ENCODE measurements around the gene COL6A5. TPM values are rescaled to one million over a fixed set of nuclear protein-coding genes. Genes with fewer than 3 reads are reported as not detected.

The COL6A5 gene
- total and polyA plus RNA-seq, 2 experiments from 2014 or later, result 0.03 to 0.05 TPM

GRCh38 chr3:130412991-130413560 lies 67.6 kb downstream of the COL6A5 start (continued):
- TF ChIP-seq CREB1 (CRISPR knock-in tag; IDR thresholded peaks at IDR 0.05; ENCODE audit: low read depth), result no peak
- no peak for TF ChIP-seq EZH2 (IDR thresholded peaks at IDR 0.05; ENCODE audit: low read depth, unreplicated experiment)
- no peak for TF ChIP-seq NANOG (IDR thresholded peaks at IDR 0.05; ENCODE audit: borderline replicate concordance)

DNA sequence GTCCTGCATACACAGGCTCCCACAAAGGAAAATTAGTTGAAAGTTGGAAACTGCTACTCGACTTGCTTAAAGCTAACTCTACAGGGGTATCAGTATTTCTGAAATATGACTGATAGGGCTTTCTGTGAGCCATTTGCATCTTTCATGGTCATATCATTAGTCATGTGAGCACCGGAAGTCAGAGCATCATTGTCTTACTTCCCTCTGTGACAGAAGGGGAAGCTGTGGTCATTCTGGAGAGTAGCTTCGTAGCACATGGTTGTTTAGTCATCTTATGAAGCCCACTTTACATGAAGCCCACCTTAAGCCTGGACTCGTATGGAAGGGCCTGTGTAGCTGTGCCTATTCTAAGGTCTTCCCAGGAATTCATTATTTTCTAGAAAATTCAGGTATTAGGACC lies 69.0 kb downstream of the COL6A5 start:
- Histone ChIP-seq H3K9me2 (ENCODE audit: insufficient read depth) (peaks cover 8% of the 10 kb centered on the region; the same call in 1 of the 2 replicates), H3K27me3 (ENCODE audit: insufficient read depth) (no peaks in the 10 kb centered on the region), H3K79me2 (replicated peaks; ENCODE audit: insufficient read depth) (no peaks in the 10 kb centered on the region), H3K27ac (ENCODE audit: low read depth) (no peak overlapping the region), H3K4me2 (no peak overlapping the region), H3K36me3 (ENCODE audit: insufficient read depth) (no peaks in the 10 kb centered on the region), H3K4me1 (ENCODE audit: insufficient read depth) (no peaks in the 10 kb centered on the region), H3K4me3 (no peak overlapping the region), H4K20me1 (replicated peaks; ENCODE audit: insufficient read depth) (no peaks in the 10 kb centered on the region), H3F3A (replicated peaks; ENCODE audit: low read depth) (no peaks in the 10 kb centered on the region), H2AFZ (no peak overlapping the region)
- Mint-ChIP-seq H3K27me3 (ENCODE audit: insufficient read depth, low read depth, poor library complexity) (no peaks in the 10 kb centered on the region), H3K36me3 (ENCODE audit: low read depth) (no peaks in the 10 kb centered on the region), H3K27ac (no peak overlapping the region), H3K9me3 (peaks cover 5% of the 10 kb centered on the region; the same call in 2 of the 3 replicates), H3K4me1 (0 out of 3 replicates have a peak, but pooled peaks cover 4% of the 10 kb centered on the region), H3K4me3 (no peak overlapping the region)
- ATAC-seq (no peak), DNase-seq (ENCODE audit: low spot score) (no peak)
- TF ChIP-seq ZNF462 (CRISPR knock-in tag; IDR thresholded peaks at IDR 0.05) (no peak), NANOG (IDR thresholded peaks at IDR 0.05; ENCODE audit: borderline replicate concordance) (no peak)
